Liver (tissue), 9 donors: ENCODE measurements around the gene CSNK2B. TPM values are rescaled to one million over a fixed set of nuclear protein-coding genes. Genes with fewer than 3 reads are reported as not detected.

Experiments used
- DNase-seq: peaks from one replicate; pipeline ENCODE4 v3.0.0-alpha.2; 2017; ENCODE audit warnings: low spot score
- H3K27ac ChIP-seq, 2 donors: one replicate each; pipeline ENCODE4 v1.7.0; 2013; ENCODE audit warnings: inconsistent platforms in 2 of 2, low read length in 2 of 2, control low read depth in 1 of 2, low read depth in 1 of 2, mild to moderate bottlenecking in 1 of 2
- H3K27me3 ChIP-seq, 4 donors: one replicate each; pipeline versions ENCODE4 v1.6.1 to v1.7.0; 2013; ENCODE audit warnings: low read length in 3 of 4, inconsistent platforms in 1 of 4, mild to moderate bottlenecking in 1 of 4, moderate library complexity in 1 of 4; ENCODE audit not compliant: control insufficient read depth in 4 of 4, insufficient read depth in 4 of 4
- H3K36me3 ChIP-seq, 4 donors: one replicate each; pipeline versions ENCODE4 v1.6.1 to v1.7.0; 2013; ENCODE audit warnings: low read length in 3 of 4, mild to moderate bottlenecking in 3 of 4, low read depth in 1 of 4, moderate library complexity in 1 of 4; ENCODE audit not compliant: control insufficient read depth in 4 of 4, insufficient read depth in 3 of 4
- H3K4me1 ChIP-seq, 4 donors: one replicate each; pipeline versions ENCODE4 v1.6.1 to v1.7.0; 2013; ENCODE audit warnings: low read length in 3 of 4, mild to moderate bottlenecking in 3 of 4, moderate library complexity in 1 of 4; ENCODE audit not compliant: control insufficient read depth in 4 of 4, insufficient read depth in 4 of 4
- H3K4me3 ChIP-seq, 3 donors: one replicate each; pipeline versions ENCODE4 v1.6.1 to v1.7.0; 2013; ENCODE audit warnings: low read length in 3 of 3, control low read depth in 1 of 3, low read depth in 1 of 3, mild to moderate bottlenecking in 1 of 3
- H3K9ac ChIP-seq, 2 donors: one replicate each; pipeline ENCODE4 v1.7.0; 2013; ENCODE audit warnings: low read length in 2 of 2, mild to moderate bottlenecking in 2 of 2, moderate library complexity in 2 of 2, control low read depth in 1 of 2, low read depth in 1 of 2
- H3K9me3 ChIP-seq, 4 donors: one replicate each; pipeline versions ENCODE4 v1.6.1 to v1.7.0; 2013; ENCODE audit warnings: low read length in 3 of 4; ENCODE audit not compliant: control insufficient read depth in 4 of 4
- EGR1 ChIP-seq, 2 donors: IDR thresholded peaks; 2 replicates each; pipeline ENCODE4 v1.6.1; 2016 to 2018; ENCODE audit warnings: antibody characterized with exemption in 2 of 2, low read depth in 2 of 2
- FOXA1 ChIP-seq: IDR thresholded peaks from 2 replicates; pipeline ENCODE4 v1.6.1; 2016; ENCODE audit warnings: antibody characterized with exemption
- FOXA2 ChIP-seq: IDR thresholded peaks from 2 replicates; pipeline ENCODE4 v1.6.1; 2016; ENCODE audit warnings: antibody characterized with exemption
- GABPA ChIP-seq, 2 donors: IDR thresholded peaks in 1 of 2; conservative IDR thresholded peaks in 1 of 2; 2 replicates each; pipeline ENCODE4 v1.6.1; 2016; ENCODE audit warnings: antibody characterized with exemption in 2 of 2, mild to moderate bottlenecking in 1 of 2, moderate library complexity in 1 of 2
- HNF4A ChIP-seq, 2 donors: conservative IDR thresholded peaks; 2 replicates each; pipeline ENCODE4 v1.6.1; 2016; ENCODE audit warnings: antibody characterized with exemption in 2 of 2, mild to moderate bottlenecking in 2 of 2
- HNF4G ChIP-seq: IDR thresholded peaks from 2 replicates; pipeline ENCODE4 v1.6.1; 2016; ENCODE audit warnings: antibody characterized with exemption
- NR2F2 ChIP-seq: IDR thresholded peaks from 2 replicates; pipeline ENCODE4 v1.6.1; 2016; ENCODE audit warnings: antibody characterized with exemption
- RAD21 ChIP-seq, 2 donors: IDR thresholded peaks; 2 replicates each; pipeline ENCODE4 v1.6.1; 2016; ENCODE audit warnings: antibody characterized with exemption in 2 of 2, mild to moderate bottlenecking in 2 of 2
- RXRA ChIP-seq, 2 donors: IDR thresholded peaks; 2 replicates each; pipeline ENCODE4 v1.6.1; 2017 to 2018; ENCODE audit warnings: antibody characterized with exemption in 2 of 2, mild to moderate bottlenecking in 1 of 2
- WGBS: extraction: QIAGEN DNeasy Blood & Tissue Kit; methylation state at CpG from one replicate; pipeline ENCODE4 v1.1.7; 2013; 5-methylcytosine and 5-hydroxymethylcytosine counted together
- polyA plus RNA-seq, 2 donors: library from polyadenylated mRNA; stranded (reverse) in 1 of 2; unstranded in 1 of 2; fragments of 200-250 nt in 1 of 2; fragments of >200 nt in 1 of 2; fragmentation: Nextera tagmentation in 1 of 2; extraction: Ambion mirVana in 1 of 2; gene quantifications; one replicate each; pipeline versions ENCODE4 v1.2.1 to v1.2.3, GENCODE V29; 2013 to 2015
- total RNA-seq, 2 donors: library from RNA; depleted of rRNA; stranded (reverse); fragments of >200 nt; gene quantifications; one replicate each; pipeline ENCODE4 v1.2.3, GENCODE V29; 2014
- TF ChIP-seq, protein P1 (sequence below): IDR thresholded peaks from 2 replicates; pipeline ENCODE4 v1.6.1; 2016; ENCODE audit warnings: antibody characterized with exemption, mild to moderate bottlenecking
- TF ChIP-seq, protein P2 (sequence below): fragments of 150-350 bp; IDR thresholded peaks from 2 replicates; pipeline ENCODE4 v1.5.1; 2017; ENCODE audit warnings: improper control_type of control experiment, low read depth, low read length; ENCODE audit not compliant: missing input control
- TF ChIP-seq, protein P3 (sequence below): IDR thresholded peaks from 2 replicates; pipeline ENCODE4 v1.6.1; 2016; ENCODE audit warnings: antibody characterized with exemption
- TF ChIP-seq, protein P4 (sequence below): IDR thresholded peaks from 2 replicates; pipeline ENCODE4 v1.6.1; 2016; ENCODE audit warnings: antibody characterized with exemption
- TF ChIP-seq, protein P5 (sequence below): IDR thresholded peaks from 2 replicates; pipeline ENCODE4 v1.6.1; 2016; ENCODE audit warnings: antibody characterized with exemption
- donor health status: healthy.
- donor health status: healthy.
- donor health status: healthy.
- donor health status: healthy.
- donor health status: healthy.

The CSNK2B gene
- total and polyA plus RNA-seq, 4 donors = 58.1 to 108 (median 77.0) TPM

DNA sequence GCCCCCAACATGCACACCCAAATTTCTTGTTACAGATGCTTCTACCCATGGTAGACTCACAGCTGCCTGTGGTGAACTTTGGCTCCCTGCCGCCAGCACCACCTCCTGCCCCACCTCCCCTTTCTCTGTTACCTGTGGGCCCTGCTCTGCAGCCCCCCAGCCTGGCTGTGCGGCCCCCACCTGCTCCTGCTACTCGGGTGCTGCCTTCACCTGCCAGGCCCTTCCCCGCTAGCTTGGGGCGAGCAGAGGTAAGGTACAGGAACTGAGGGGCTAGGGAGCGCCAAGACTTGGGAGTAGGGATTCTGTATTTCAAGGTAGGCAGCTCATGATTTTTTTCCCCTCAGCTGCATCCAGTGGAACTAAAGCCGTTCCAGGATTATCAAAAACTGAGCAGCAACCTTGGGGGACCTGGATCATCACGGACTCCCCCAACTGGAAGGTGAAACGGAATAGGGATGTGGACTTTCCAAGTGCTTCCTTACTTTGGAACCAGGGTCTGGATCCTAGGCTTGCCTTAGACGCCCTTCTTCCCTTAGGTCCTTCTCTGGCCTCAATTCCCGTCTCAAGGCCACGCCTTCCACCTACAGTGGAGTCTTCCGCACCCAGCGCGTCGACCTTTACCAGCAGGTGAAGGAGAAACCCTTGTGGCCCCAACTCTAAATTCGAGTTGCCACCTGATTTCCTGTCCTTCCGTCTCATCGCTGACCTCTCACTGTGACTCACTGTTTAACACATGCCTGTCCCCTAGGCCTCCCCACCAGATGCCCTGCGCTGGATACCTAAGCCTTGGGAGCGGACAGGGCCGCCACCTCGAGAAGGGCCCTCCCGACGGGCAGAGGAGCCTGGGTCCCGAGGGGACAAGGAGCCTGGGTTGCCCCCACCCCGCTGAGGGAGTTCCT is 28.9 kb upstream of the CSNK2B start:
- Histone ChIP-seq H3K4me1 (peaks cover 2 to 28% (median 19%) of the 10 kb centered on the region in 4 donors), H3K9ac (no peak overlapping the region), H3K9me3 (no peaks in the 10 kb centered on the region), H3K4me3 (no peak overlapping the region), H3K27ac (no peak overlapping the region), H3K36me3 (peaks cover 38 to 89% (median 56%) of the 10 kb centered on the region in 4 donors), H3K27me3 (no peaks in the 10 kb centered on the region)
- TF ChIP-seq RAD21 (IDR thresholded peaks at IDR 0.05) = no peak
- TF ChIP-seq NR2F2 = no peak
- TF ChIP-seq RXRA (IDR thresholded peaks at IDR 0.05) = no peak
- TF ChIP-seq FOXA2 = no peak
- no peak for TF ChIP-seq HNF4G
- TF ChIP-seq, protein P1, sequence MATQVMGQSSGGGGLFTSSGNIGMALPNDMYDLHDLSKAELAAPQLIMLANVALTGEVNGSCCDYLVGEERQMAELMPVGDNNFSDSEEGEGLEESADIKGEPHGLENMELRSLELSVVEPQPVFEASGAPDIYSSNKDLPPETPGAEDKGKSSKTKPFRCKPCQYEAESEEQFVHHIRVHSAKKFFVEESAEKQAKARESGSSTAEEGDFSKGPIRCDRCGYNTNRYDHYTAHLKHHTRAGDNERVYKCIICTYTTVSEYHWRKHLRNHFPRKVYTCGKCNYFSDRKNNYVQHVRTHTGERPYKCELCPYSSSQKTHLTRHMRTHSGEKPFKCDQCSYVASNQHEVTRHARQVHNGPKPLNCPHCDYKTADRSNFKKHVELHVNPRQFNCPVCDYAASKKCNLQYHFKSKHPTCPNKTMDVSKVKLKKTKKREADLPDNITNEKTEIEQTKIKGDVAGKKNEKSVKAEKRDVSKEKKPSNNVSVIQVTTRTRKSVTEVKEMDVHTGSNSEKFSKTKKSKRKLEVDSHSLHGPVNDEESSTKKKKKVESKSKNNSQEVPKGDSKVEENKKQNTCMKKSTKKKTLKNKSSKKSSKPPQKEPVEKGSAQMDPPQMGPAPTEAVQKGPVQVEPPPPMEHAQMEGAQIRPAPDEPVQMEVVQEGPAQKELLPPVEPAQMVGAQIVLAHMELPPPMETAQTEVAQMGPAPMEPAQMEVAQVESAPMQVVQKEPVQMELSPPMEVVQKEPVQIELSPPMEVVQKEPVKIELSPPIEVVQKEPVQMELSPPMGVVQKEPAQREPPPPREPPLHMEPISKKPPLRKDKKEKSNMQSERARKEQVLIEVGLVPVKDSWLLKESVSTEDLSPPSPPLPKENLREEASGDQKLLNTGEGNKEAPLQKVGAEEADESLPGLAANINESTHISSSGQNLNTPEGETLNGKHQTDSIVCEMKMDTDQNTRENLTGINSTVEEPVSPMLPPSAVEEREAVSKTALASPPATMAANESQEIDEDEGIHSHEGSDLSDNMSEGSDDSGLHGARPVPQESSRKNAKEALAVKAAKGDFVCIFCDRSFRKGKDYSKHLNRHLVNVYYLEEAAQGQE = no peak
- TF ChIP-seq, protein P2, sequence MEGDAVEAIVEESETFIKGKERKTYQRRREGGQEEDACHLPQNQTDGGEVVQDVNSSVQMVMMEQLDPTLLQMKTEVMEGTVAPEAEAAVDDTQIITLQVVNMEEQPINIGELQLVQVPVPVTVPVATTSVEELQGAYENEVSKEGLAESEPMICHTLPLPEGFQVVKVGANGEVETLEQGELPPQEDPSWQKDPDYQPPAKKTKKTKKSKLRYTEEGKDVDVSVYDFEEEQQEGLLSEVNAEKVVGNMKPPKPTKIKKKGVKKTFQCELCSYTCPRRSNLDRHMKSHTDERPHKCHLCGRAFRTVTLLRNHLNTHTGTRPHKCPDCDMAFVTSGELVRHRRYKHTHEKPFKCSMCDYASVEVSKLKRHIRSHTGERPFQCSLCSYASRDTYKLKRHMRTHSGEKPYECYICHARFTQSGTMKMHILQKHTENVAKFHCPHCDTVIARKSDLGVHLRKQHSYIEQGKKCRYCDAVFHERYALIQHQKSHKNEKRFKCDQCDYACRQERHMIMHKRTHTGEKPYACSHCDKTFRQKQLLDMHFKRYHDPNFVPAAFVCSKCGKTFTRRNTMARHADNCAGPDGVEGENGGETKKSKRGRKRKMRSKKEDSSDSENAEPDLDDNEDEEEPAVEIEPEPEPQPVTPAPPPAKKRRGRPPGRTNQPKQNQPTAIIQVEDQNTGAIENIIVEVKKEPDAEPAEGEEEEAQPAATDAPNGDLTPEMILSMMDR = no peak
- WGBS = 89% methylated on average over 27 of the region's 27 CpGs
- no peak for DNase-seq

DNA sequence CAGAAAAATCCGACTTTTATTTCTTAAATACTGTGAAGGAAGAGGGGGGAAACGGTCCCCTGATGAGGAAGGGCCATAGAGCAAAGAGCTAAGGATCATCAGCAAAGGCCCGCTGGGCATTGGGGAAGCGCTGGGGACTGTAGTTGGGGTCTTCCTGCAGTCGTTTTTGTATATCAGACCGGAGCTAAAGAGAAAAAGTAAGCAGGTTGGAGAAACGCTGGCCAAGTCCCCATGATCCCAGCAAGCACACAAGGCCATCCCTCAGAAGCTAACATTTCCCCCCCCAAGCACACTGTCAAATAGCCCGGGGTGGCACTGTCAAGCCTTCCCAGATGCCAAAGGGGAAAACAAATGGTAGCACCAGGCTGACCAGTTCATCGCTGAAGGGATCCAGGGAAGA is 26.8 kb upstream of the CSNK2B start:
- Histone ChIP-seq H3K4me1 (peaks cover 0 to 27% (median 22%) of the 10 kb centered on the region in 4 donors), H3K4me3 (no peak overlapping the region), H3K9ac (no peak overlapping the region), H3K27ac (no peak overlapping the region), H3K27me3 (no peaks in the 10 kb centered on the region), H3K36me3 (peaks cover 38 to 88% (median 60%) of the 10 kb centered on the region in 4 donors), H3K9me3 (no peaks in the 10 kb centered on the region)
- no peak for TF ChIP-seq FOXA2
- TF ChIP-seq, protein P3, sequence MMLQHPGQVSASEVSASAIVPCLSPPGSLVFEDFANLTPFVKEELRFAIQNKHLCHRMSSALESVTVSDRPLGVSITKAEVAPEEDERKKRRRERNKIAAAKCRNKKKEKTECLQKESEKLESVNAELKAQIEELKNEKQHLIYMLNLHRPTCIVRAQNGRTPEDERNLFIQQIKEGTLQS = no peak
- TF ChIP-seq, protein P4, sequence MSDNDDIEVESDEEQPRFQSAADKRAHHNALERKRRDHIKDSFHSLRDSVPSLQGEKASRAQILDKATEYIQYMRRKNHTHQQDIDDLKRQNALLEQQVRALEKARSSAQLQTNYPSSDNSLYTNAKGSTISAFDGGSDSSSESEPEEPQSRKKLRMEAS = no peak
- TF ChIP-seq HNF4G = no peak
- WGBS = 91% methylated on average over 9 of the region's 9 CpGs
- DNase-seq = no peak

DNA sequence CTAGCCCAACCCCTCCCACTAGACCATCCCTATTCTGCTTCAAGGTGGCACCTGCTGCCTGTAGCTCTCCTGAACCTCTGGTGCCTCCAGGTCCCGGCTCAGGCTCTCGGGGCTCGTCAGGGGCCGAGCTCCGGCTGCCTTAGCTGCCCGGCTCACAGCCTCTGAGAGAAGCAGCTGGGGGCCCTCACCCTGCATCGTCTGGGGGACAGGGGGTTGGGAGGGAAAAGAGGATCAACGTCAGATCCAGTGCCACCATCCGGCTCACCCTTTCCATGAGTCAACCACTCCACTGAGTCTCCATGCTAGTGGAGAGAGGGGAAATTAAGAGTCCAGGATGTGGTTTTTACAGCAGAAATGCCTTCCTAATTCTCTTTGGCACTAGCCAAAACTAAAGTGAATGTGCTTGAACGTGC is 26.4 kb upstream of the CSNK2B start:
- H3K27ac ChIP-seq = no peak overlapping the region
- H3K27me3 ChIP-seq = no peaks in the 10 kb centered on the region
- peaks cover 0 to 27% (median 22%) of the 10 kb centered on the region in 4 donors for H3K4me1 ChIP-seq
- WGBS = 92% methylated on average over 10 of the region's 10 CpGs
- no peak overlapping the region for H3K9ac ChIP-seq
- no peak overlapping the region for H3K4me3 ChIP-seq
- no peaks in the 10 kb centered on the region for H3K9me3 ChIP-seq
- DNase-seq = no peak
- H3K36me3 ChIP-seq = peaks cover 36 to 87% (median 60%) of the 10 kb centered on the region in 4 donors
- no peak for TF ChIP-seq HNF4G
- TF ChIP-seq FOXA1 = no peak
- TF ChIP-seq EGR1 (IDR thresholded peaks at IDR 0.05; ENCODE audit: low read depth in 2 of 2) = no peak
- TF ChIP-seq, protein P5, sequence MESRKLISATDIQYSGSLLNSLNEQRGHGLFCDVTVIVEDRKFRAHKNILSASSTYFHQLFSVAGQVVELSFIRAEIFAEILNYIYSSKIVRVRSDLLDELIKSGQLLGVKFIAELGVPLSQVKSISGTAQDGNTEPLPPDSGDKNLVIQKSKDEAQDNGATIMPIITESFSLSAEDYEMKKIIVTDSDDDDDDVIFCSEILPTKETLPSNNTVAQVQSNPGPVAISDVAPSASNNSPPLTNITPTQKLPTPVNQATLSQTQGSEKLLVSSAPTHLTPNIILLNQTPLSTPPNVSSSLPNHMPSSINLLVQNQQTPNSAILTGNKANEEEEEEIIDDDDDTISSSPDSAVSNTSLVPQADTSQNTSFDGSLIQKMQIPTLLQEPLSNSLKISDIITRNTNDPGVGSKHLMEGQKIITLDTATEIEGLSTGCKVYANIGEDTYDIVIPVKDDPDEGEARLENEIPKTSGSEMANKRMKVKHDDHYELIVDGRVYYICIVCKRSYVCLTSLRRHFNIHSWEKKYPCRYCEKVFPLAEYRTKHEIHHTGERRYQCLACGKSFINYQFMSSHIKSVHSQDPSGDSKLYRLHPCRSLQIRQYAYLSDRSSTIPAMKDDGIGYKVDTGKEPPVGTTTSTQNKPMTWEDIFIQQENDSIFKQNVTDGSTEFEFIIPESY = no peak
- TF ChIP-seq HNF4A (conservative IDR thresholded peaks at IDR 0.05) = no peak
- no peak for TF ChIP-seq RAD21 (IDR thresholded peaks at IDR 0.05)
- TF ChIP-seq GABPA (IDR thresholded peaks at IDR 0.05 in 1 of 2, conservative IDR thresholded peaks at IDR 0.05 in 1 of 2) = no peak
- TF ChIP-seq, protein P3 = no peak
- TF ChIP-seq, protein P4 = no peak
